Progenitor cell of endocrine pancreas (in vitro differentiated cells): ENCODE data around the gene APOC4. TPM values are rescaled to one million over a fixed set of nuclear protein-coding genes. Genes with fewer than 3 reads are reported as not detected.

Source experiments
- DNase-seq: peaks from one replicate; pipeline ENCODE4 v3.0.0; 2021; ENCODE audit warnings: low spot score; ENCODE audit not compliant: unreplicated experiment
- H3K27ac Mint-ChIP-seq: 2 replicates; pipeline ENCODE4 v1.8.0; 2021; ENCODE audit warnings: mild to moderate bottlenecking, moderate library complexity, mixed read lengths
- H3K27me3 Mint-ChIP-seq: 2 replicates; pipeline ENCODE4 v1.8.0; 2021; ENCODE audit warnings: mixed read lengths
- H3K36me3 Mint-ChIP-seq: 2 replicates; pipeline ENCODE4 v1.8.0; 2022; ENCODE audit warnings: mixed read lengths; ENCODE audit not compliant: insufficient read depth
- H3K4me1 Mint-ChIP-seq: 2 replicates; pipeline ENCODE4 v1.8.0; 2021; ENCODE audit warnings: low read depth, mixed read lengths
- H3K4me3 Mint-ChIP-seq: 2 replicates; pipeline ENCODE4 v1.8.0; 2021; ENCODE audit warnings: low read depth, mild to moderate bottlenecking, moderate library complexity, mixed read lengths
- H3K9me3 Mint-ChIP-seq: 2 replicates; pipeline ENCODE4 v1.8.0; 2021; ENCODE audit warnings: low read depth, mixed read lengths
- total RNA-seq: library from RNA; stranded (reverse); gene quantifications from 2 replicates; pipeline ENCODE4 v1.2.1, GENCODE V29; 2021
- TF ChIP-seq, protein P1 (sequence below): fragments of 200-600 bp; sonication (generic); IDR thresholded peaks from one replicate; pipeline ENCODE4 v1.5.0; 2021; ENCODE audit warnings: antibody characterized with exemption, mild to moderate bottlenecking; ENCODE audit not compliant: unreplicated experiment

APOC4 gene
- total RNA-seq, 1 donor from 2014 or later = not detected

DNA sequence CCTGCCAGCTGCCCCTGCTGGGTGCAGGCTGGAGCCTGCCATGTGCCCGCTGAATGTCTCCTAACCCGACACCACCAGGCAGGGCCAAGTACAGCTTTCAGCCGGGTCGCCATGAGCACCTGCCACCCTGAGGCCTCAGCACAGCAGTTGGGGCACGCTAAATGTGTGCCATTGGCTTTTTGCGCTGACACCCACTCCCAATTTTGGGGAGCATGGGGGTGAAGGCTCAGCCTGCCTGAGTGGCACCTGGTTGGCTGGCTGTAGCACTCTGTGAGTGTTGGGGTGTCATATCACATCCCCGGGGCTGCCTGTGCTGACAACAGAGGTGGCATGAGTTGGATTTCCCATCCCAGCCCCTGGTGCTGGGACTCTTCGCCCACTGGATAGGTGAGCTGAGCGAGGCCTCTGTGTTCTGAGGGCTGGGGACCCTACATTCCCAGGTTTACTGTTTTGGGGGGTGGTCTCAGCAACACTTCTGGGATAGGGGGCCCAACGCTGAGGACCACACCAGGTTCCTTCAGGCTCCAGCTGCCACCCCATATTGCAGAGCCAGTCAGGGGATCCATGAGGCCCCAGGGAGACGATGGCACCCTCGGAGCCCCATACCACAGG, 52.0 kb downstream of the APOC4 start:
- no peak overlapping the region for H3K27ac Mint-ChIP-seq
- H3K4me3 Mint-ChIP-seq = no peak overlapping the region
- DNase-seq = no peak
- TF ChIP-seq, protein P1, sequence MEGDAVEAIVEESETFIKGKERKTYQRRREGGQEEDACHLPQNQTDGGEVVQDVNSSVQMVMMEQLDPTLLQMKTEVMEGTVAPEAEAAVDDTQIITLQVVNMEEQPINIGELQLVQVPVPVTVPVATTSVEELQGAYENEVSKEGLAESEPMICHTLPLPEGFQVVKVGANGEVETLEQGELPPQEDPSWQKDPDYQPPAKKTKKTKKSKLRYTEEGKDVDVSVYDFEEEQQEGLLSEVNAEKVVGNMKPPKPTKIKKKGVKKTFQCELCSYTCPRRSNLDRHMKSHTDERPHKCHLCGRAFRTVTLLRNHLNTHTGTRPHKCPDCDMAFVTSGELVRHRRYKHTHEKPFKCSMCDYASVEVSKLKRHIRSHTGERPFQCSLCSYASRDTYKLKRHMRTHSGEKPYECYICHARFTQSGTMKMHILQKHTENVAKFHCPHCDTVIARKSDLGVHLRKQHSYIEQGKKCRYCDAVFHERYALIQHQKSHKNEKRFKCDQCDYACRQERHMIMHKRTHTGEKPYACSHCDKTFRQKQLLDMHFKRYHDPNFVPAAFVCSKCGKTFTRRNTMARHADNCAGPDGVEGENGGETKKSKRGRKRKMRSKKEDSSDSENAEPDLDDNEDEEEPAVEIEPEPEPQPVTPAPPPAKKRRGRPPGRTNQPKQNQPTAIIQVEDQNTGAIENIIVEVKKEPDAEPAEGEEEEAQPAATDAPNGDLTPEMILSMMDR = no peak
- no peaks in the 10 kb centered on the region for H3K9me3 Mint-ChIP-seq
- H3K27me3 Mint-ChIP-seq = peaks cover 4% of the 10 kb centered on the region
- H3K4me1 Mint-ChIP-seq = no peaks in the 10 kb centered on the region
- peaks cover 7% of the 10 kb centered on the region for H3K36me3 Mint-ChIP-seq

Other genes with a start within 250 kb of the APOC4 start
- not detected in 2 replicates for gene CEACAM16, start 243.1 kb upstream of the APOC4 start, total RNA-seq
- gene BCL3, start 193.5 kb upstream of the APOC4 start, total RNA-seq = 2.9 and 3.8 TPM in 2 replicates
- 15.4 and 16.2 TPM in 2 replicates for gene CBLC, start 164.3 kb upstream of the APOC4 start, total RNA-seq
- 197 and 211 TPM in 2 replicates for gene BCAM, start 133.1 kb upstream of the APOC4 start, total RNA-seq
- 201 and 203 TPM in 2 replicates for gene NECTIN2, start 95.9 kb upstream of the APOC4 start, total RNA-seq
- gene TOMM40, start 51.0 kb upstream of the APOC4 start, total RNA-seq = 63.0 and 67.1 TPM in 2 replicates
- gene APOE, start 36.4 kb upstream of the APOC4 start, total RNA-seq = 198 and 233 TPM in 2 replicates
- gene APOC1, start 27.6 kb upstream of the APOC4 start, total RNA-seq = 85.5 and 89.4 TPM in 2 replicates
- not detected in 2 replicates for gene APOC2, start 3.8 kb downstream of the APOC4 start, total RNA-seq
- 95.5 and 98.8 TPM in 2 replicates for gene CLPTM1, start 13.1 kb downstream of the APOC4 start, total RNA-seq
- gene RELB, start 59.2 kb downstream of the APOC4 start, total RNA-seq = 6.2 and 6.8 TPM in 2 replicates
- 111 and 123 TPM in 2 replicates for gene CLASRP, start 96.8 kb downstream of the APOC4 start, total RNA-seq
- gene ZNF296, start 134.2 kb downstream of the APOC4 start, total RNA-seq = 1.1 and 1.3 TPM in 2 replicates
- 29.8 and 39.4 TPM in 2 replicates for gene GEMIN7, start 137.0 kb downstream of the APOC4 start, total RNA-seq
- gene PPP1R37, start 150.9 kb downstream of the APOC4 start, total RNA-seq = 44.8 and 45.8 TPM in 2 replicates
- gene NKPD1, start 218.7 kb downstream of the APOC4 start, total RNA-seq = 0.34 and 0.53 TPM in 2 replicates
- 40.4 and 43.8 TPM in 2 replicates for gene TRAPPC6A, start 236.0 kb downstream of the APOC4 start, total RNA-seq
- gene BLOC1S3, start 236.5 kb downstream of the APOC4 start, total RNA-seq = 8.7 and 9.1 TPM in 2 replicates